ENCODE data around the gene ZNF407.

DNA sequence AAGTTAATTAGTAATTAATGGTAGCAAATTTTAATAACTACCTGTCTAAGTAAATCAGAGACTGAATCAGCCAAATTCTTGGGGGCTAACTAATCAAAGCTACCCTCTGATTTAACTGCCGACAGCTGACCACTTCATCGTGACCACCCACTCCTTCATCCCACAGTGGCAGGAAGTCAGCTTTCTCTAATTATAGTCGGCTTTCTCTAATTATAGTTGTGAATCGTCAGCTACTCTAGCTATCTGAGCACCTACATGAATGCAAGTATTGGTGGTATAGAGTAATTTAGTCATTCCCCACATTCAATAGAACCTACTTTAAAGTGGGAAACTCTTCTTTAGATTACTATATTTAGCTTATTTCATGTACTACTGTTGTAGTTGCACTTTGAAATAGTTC lies 425.8 kb downstream of the ZNF407 start:
- TF ChIP-seq HOXA5 (CRISPR knock-in tag; IDR thresholded peaks at IDR 0.05) (no peak), ZNF879 (CRISPR knock-in tag; IDR thresholded peaks at IDR 0.05) (no peak), POLR2A (IDR thresholded peaks at IDR 0.05; ENCODE audit: insufficient read depth in 1 of 2, low read depth in 2 of 2, low read length in 2 of 2) (no peak), ZNF335 (CRISPR knock-in tag; IDR thresholded peaks at IDR 0.05) (no peak), MXI1 (IDR thresholded peaks at IDR 0.05; ENCODE audit: borderline replicate concordance, low read depth, low read length) (no peak), SIN3A (IDR thresholded peaks at IDR 0.05; ENCODE audit: borderline replicate concordance, low read depth, low read length) (no peak), TAF1 (CRISPR knock-in tag; IDR thresholded peaks at IDR 0.05) (no peak), HNRNPLL (IDR thresholded peaks at IDR 0.05; ENCODE audit: low read depth, low read length, poor library complexity, severe bottlenecking) (no peak), ZNF124 (CRISPR knock-in tag; IDR thresholded peaks at IDR 0.05) (no peak)
- TF ChIP-seq, protein P1, sequence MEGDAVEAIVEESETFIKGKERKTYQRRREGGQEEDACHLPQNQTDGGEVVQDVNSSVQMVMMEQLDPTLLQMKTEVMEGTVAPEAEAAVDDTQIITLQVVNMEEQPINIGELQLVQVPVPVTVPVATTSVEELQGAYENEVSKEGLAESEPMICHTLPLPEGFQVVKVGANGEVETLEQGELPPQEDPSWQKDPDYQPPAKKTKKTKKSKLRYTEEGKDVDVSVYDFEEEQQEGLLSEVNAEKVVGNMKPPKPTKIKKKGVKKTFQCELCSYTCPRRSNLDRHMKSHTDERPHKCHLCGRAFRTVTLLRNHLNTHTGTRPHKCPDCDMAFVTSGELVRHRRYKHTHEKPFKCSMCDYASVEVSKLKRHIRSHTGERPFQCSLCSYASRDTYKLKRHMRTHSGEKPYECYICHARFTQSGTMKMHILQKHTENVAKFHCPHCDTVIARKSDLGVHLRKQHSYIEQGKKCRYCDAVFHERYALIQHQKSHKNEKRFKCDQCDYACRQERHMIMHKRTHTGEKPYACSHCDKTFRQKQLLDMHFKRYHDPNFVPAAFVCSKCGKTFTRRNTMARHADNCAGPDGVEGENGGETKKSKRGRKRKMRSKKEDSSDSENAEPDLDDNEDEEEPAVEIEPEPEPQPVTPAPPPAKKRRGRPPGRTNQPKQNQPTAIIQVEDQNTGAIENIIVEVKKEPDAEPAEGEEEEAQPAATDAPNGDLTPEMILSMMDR (CRISPR knock-in tag; IDR thresholded peaks at IDR 0.05): no peak
